Stimulated activated CD4-positive, alpha-beta T cell treated with anti-CD3 and anti-CD28 coated beads, Interleukin-1b, Interleukin-23, amount 100 ng/mL, for 1 hour (primary cell): Measurements from ENCODE around the gene MAP4K2.

Source experiments
- DNase-seq, 2 donors: peaks; one replicate each; pipeline ENCODE4 v3.0.0-alpha.2; 2020; ENCODE audit warnings: low read depth in 2 of 2

The MAP4K2 gene

GRCh38 chr11:64754124-64754918 lies 48.7 kb downstream of the MAP4K2 start:
- no peak for DNase-seq

GRCh38 chr11:64753380-64754123 lies 49.5 kb downstream of the MAP4K2 start:
- DNase-seq, result no peak

GRCh38 chr11:64753019-64753379 lies 50.0 kb downstream of the MAP4K2 start:
- DNase-seq, result no peak

GRCh38 chr11:64752175-64752970 lies 50.6 kb downstream of the MAP4K2 start:
- DNase-seq, result no peak

GRCh38 chr11:64751580-64751979 lies 51.4 kb downstream of the MAP4K2 start:
- no peak for DNase-seq

- no peak for DNase-seq
Measured at GRCh38 chr11:64751136-64751535, 51.9 kb downstream of the MAP4K2 start.

- DNase-seq, result no peak
Measured at GRCh38 chr11:64750361-64751054, 52.5 kb downstream of the MAP4K2 start.

- no peak for DNase-seq
Measured at GRCh38 chr11:64747961-64748665, 54.9 kb downstream of the MAP4K2 start.

GRCh38 chr11:64746486-64746885 lies 56.5 kb downstream of the MAP4K2 start:
- no peak for DNase-seq

GRCh38 chr11:64745521-64746328 lies 57.3 kb downstream of the MAP4K2 start:
- DNase-seq, result peak in 1 of 2 donors; percentile 50

GRCh38 chr11:64745189-64745520 lies 57.9 kb downstream of the MAP4K2 start:
- peak in 1 of 2 donors; percentile 69 for DNase-seq

GRCh38 chr11:64744544-64745188 lies 58.3 kb downstream of the MAP4K2 start:
- DNase-seq, result no peak

GRCh38 chr11:64743591-64744543 lies 59.1 kb downstream of the MAP4K2 start, which contains the start of gene RASGRP2:
Gene RASGRP2 (minus strand): TSS chr11:64744142. CDS start chr11:64742866, 1,276 bp downstream.
- peak; percentile 61 to 65 for DNase-seq

GRCh38 chr11:64742889-64743590 lies 60.0 kb downstream of the MAP4K2 start:
- DNase-seq, result peak in 1 of 2 donors; percentile 74

GRCh38 chr11:64742087-64742888 lies 60.7 kb downstream of the MAP4K2 start:
- no peak for DNase-seq

- DNase-seq, result no peak
Measured at GRCh38 chr11:64741375-64742086, 61.5 kb downstream of the MAP4K2 start.
